PFSK-1 (cell line): ENCODE measurements around the gene SLC24A4.

Source experiments
- FOXP2 ChIP-seq: optimal IDR thresholded peaks from 2 replicates; pipeline ENCODE3; 2011; ENCODE audit warnings: borderline replicate concordance, control low read depth, inconsistent platforms; ENCODE audit not compliant: insufficient read depth; ENCODE audit errors: extremely low read length, extremely low read depth
- POLR2AphosphoS5 ChIP-seq: IDR thresholded peaks from 2 replicates; pipeline ENCODE4 v1.6.1; 2012; ENCODE audit warnings: low read depth, mild to moderate bottlenecking, control low read depth, low read length, moderate library complexity
- REST ChIP-seq, 2 experiments: IDR thresholded peaks; 2 replicates each; pipeline versions ENCODE4 v1.6.1 to v1.8.0; 2011 to 2012; ENCODE audit warnings: low read depth in 2 of 2, low read length in 2 of 2, control low read depth in 1 of 2, inconsistent platforms in 1 of 2, mild to moderate bottlenecking in 1 of 2, moderate library complexity in 1 of 2; ENCODE audit not compliant: insufficient read depth in 1 of 2
- SIN3A ChIP-seq: IDR thresholded peaks from 2 replicates; pipeline ENCODE4 v1.6.1; 2012; ENCODE audit warnings: mild to moderate bottlenecking, low read length, moderate library complexity, borderline replicate concordance; ENCODE audit not compliant: insufficient read depth
- TAF1 ChIP-seq: IDR thresholded peaks from 2 replicates; pipeline ENCODE4 v1.6.1; 2012; ENCODE audit warnings: low read length, control low read depth, borderline replicate concordance; ENCODE audit not compliant: insufficient read depth

The SLC24A4 gene

DNA sequence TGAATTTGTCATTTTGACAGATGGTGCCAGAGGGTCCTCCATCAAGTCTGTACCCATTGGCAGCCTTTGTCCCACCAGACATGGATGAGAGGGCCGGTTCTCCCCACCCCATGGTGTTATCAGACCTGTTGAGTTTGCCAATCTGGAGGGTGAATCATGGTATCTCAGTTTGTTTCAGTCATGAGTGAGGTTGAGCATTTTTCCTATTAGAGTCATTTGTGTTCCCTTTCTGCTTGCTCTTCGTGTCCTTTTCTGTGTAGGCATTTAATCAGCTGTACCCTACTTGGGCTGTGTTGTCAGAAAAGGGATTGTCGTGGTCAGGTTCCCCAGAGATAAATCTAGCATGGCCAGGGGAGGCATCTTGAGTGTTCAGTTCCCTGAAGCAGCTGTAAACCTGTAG is 30.5 kb downstream of the SLC24A4 start:
- TF ChIP-seq TAF1 (no peak), REST (IDR thresholded peaks at IDR 0.05; ENCODE audit: insufficient read depth in 1 of 2, low read depth in 2 of 2, low read length in 2 of 2) (no peak), SIN3A (no peak), POLR2AphosphoS5 (no peak), FOXP2 (no peak)

GRCh38 chr14:92356677-92357076 is 33.7 kb downstream of the SLC24A4 start:
- TF ChIP-seq REST (IDR thresholded peaks at IDR 0.05; ENCODE audit: insufficient read depth in 1 of 2, low read depth in 2 of 2, low read length in 2 of 2): no peak

GRCh38 chr14:92360651-92361370 is 37.8 kb downstream of the SLC24A4 start:
- TF ChIP-seq TAF1 (no peak), SIN3A (no peak), FOXP2 (no peak), POLR2AphosphoS5 (no peak), REST (IDR thresholded peaks at IDR 0.05; ENCODE audit: insufficient read depth in 1 of 2, low read depth in 2 of 2, low read length in 2 of 2) (no peak)

GRCh38 chr14:92362781-92363235 is 39.8 kb downstream of the SLC24A4 start:
- TF ChIP-seq REST (IDR thresholded peaks at IDR 0.05; ENCODE audit: insufficient read depth in 1 of 2, low read depth in 2 of 2, low read length in 2 of 2): no peak
- no peak for TF ChIP-seq FOXP2
- TF ChIP-seq TAF1: no peak
- TF ChIP-seq POLR2AphosphoS5: no peak
- TF ChIP-seq SIN3A: no peak

DNA sequence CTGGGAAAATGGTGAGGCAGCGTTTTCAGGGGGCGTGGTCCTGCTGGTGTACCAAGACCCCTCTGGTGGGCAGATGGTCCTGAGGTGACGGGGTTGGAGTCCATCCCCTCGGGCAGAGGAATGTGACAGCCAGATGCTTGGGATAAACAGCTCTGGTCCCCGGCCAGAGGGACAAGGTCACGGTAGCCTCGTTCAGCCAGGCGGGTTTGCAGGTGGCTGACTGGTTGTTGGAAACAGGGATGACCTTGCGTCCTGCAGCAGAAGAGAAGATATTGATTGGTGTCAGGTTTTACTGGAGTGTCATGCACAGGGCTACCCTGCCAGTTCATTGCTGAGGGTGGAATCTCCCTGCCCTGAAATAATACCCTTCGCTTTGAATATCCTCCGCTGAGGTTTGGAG is 43.3 kb downstream of the SLC24A4 start:
- TF ChIP-seq POLR2AphosphoS5 (no peak), SIN3A (no peak), FOXP2 (no peak), REST (IDR thresholded peaks at IDR 0.05; ENCODE audit: insufficient read depth in 1 of 2, low read depth in 2 of 2, low read length in 2 of 2) (no peak), TAF1 (no peak)
